ENCODE results near the gene GPSM1. TPM values are rescaled to one million over a fixed set of nuclear protein-coding genes. Genes with fewer than 3 reads are reported as not detected.

GPSM1 gene
- total and polyA plus RNA-seq, 9 of the 15 experiments (the other 6 are each of a cell fraction or from before 2014, with no cell fraction given): 0.04 to 14.2 (median 3.1) TPM

- TF ChIP-seq ZNF740 (CRISPR knock-in tag; IDR thresholded peaks at IDR 0.05) (peak; percentile 77; the same call in 1 of the 2 replicates), ZNF740 (tag; IDR thresholded peaks at IDR 0.05) (no peak; a peak in 1 of 4 replicates), BHLHE40 (IDR thresholded peaks at IDR 0.05; ENCODE audit: low read length) (peak; percentile 60), ZHX1 (conservative IDR thresholded peaks at IDR 0.05; ENCODE audit: low read length) (no peak), PATZ1 (CRISPR knock-in tag; IDR thresholded peaks at IDR 0.05; ENCODE audit: borderline replicate concordance) (no peak), MXD1 (CRISPR knock-in tag; IDR thresholded peaks at IDR 0.05; ENCODE audit: borderline replicate concordance, poor library complexity, severe bottlenecking) (no peak), AFF1 (IDR thresholded peaks at IDR 0.05; ENCODE audit: low read depth in 1 of 2, partially characterized antibody in 2 of 2) (no peak), ZBTB11 (CRISPR knock-in tag; IDR thresholded peaks at IDR 0.05) (peak in 1 of 3 experiments; percentile 26; a peak in 2 of 6 replicates), HES1 (IDR thresholded peaks at IDR 0.05; ENCODE audit: low read depth) (no peak)
These were observed 45.4 kb downstream of the GPSM1 start (continued) for GRCh38 chr9:136372561-136373299.

Data from K562 (cell line).